Measurements from ENCODE around the gene MEMO1.

- no peak for TF ChIP-seq RFX5 (IDR thresholded peaks at IDR 0.05; ENCODE audit: low read depth, low read length)
- TF ChIP-seq USF2 (IDR thresholded peaks at IDR 0.05; ENCODE audit: low read depth, low read length): no peak
- TF ChIP-seq CTCF (conservative IDR thresholded peaks at IDR 0.05; ENCODE audit: low read depth, low read length): no peak
- TF ChIP-seq RAD21 (IDR thresholded peaks at IDR 0.05; ENCODE audit: low read length): no peak
- TF ChIP-seq POLR2A (IDR thresholded peaks at IDR 0.05; ENCODE audit: low read depth, low read length): no peak
- no peak for TF ChIP-seq MAZ (IDR thresholded peaks at IDR 0.05; ENCODE audit: borderline replicate concordance, low read depth, low read length)
- TF ChIP-seq SMC3 (IDR thresholded peaks at IDR 0.05; ENCODE audit: low read depth, low read length): no peak
- TF ChIP-seq MXI1 (IDR thresholded peaks at IDR 0.05; ENCODE audit: borderline replicate concordance, low read depth, low read length): no peak
- no peak for TF ChIP-seq NFE2L2 (IDR thresholded peaks at IDR 0.05; ENCODE audit: low read depth, low read length)
Measured at GRCh38 chr2:31986906-31987305, 23.9 kb downstream of the MEMO1 start.

All from IMR-90 (cell line).